ENCODE measurements around the gene TATDN2. TPM values are rescaled to one million over a fixed set of nuclear protein-coding genes. Genes with fewer than 3 reads are reported as not detected.
A peak's percentile ranks its signal among the peaks of the same experiment; 100 is the strongest.

The TATDN2 gene
- total and polyA plus RNA-seq, 5 donors from 2014 or later = 10.2 to 86.5 (median 13.2) TPM

DNA sequence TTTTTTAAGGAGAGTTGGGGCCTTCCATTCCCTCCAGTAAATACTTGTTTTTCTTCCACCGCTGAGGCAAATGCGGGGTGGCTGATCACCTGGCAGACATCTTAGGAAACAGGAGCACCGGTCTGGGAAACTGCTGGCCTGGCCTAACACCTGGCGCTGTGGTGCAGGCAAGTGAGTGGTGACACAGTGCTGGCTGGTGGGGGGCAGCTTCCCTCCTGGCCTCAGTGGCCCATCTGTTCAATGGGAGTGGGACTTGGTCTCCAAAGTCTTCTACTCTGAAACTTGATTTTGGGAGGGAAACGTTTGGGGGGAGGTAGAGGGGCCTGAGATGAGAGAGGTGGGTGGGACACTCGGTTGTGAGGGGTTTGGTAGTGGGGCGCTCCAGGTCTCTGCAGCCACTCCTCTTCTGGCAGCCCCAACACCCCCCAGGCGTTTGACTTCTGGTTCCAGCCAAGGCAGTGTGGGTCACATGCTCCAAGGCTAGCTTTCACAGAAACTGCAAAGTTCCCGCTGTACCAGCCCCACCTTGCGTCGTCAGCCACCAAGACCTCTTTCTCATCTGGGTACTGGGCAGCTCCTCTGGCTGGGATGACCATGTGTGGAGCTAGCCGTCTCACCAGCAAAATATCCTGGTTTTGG is 39.8 kb downstream of the TATDN2 start:
- peaks cover 3% of the 10 kb centered on the region for H3K36me3 Mint-ChIP-seq
- ATAC-seq (ENCODE audit: low read depth in 2 of 2) = no peak
- H3K4me3 ChIP-seq (ENCODE audit: low read depth, low read length) = no peak overlapping the region
- H3K4me1 ChIP-seq (ENCODE audit: control insufficient read depth, insufficient read depth, low read length, poor library complexity, severe bottlenecking) = peaks cover 18% of the 10 kb centered on the region
- no peaks in the 10 kb centered on the region for H3K9me3 ChIP-seq (ENCODE audit: control insufficient read depth in 2 of 2, low read length in 2 of 2)
- peaks cover 12 to 36% (median 23%) of the 10 kb centered on the region in 4 donors for H3K4me1 Mint-ChIP-seq
- no peaks in the 10 kb centered on the region for H3K27me3 ChIP-seq (ENCODE audit: control insufficient read depth, insufficient read depth, low read length)
- H3K4me3 Mint-ChIP-seq = no peak overlapping the region
- no peaks in the 10 kb centered on the region for H3K27me3 Mint-ChIP-seq
- no peak for DNase-seq
- peaks cover 32% of the 10 kb centered on the region for H3K36me3 ChIP-seq (ENCODE audit: control insufficient read depth, insufficient read depth, low read length)
- H3K9me3 Mint-ChIP-seq = no peaks in the 10 kb centered on the region
- H3K27ac ChIP-seq (ENCODE audit: insufficient read depth, low read length, poor library complexity, severe bottlenecking) = no peak overlapping the region
- peak overlapping the region in 2 of 3 donors; percentile 36 to 52 for H3K27ac Mint-ChIP-seq

DNA sequence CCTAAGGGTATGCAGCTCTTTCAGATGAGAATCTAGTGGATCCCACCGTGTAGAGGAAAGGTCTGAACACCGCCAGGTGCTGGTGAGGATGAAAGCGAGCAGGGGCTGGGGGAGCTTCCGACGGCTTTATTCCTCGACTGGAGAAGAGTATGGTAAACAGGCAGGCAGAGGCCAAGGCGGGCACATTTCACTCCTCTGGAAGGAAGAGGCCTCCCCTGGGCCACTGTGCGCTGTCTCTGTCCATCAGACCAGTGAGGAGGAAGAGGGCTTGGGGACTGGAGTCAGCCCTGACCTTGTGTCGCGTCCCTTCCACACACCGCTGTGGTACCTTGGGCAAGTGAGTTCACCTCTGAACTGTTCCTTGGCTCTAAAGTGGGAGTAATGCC is 40.3 kb downstream of the TATDN2 start:
- Histone ChIP-seq H3K4me3 (ENCODE audit: low read depth, low read length) (no peak overlapping the region), H3K36me3 (ENCODE audit: control insufficient read depth, insufficient read depth, low read length) (peaks cover 27% of the 10 kb centered on the region), H3K27me3 (ENCODE audit: control insufficient read depth, insufficient read depth, low read length) (no peaks in the 10 kb centered on the region), H3K4me1 (ENCODE audit: control insufficient read depth, insufficient read depth, low read length, poor library complexity, severe bottlenecking) (peaks cover 17% of the 10 kb centered on the region), H3K27ac (ENCODE audit: insufficient read depth, low read length, poor library complexity, severe bottlenecking) (no peak overlapping the region), H3K9me3 (ENCODE audit: control insufficient read depth in 2 of 2, low read length in 2 of 2) (no peaks in the 10 kb centered on the region)
- no peaks in the 10 kb centered on the region for H3K27me3 Mint-ChIP-seq
- DNase-seq (no peak), ATAC-seq (ENCODE audit: low read depth in 2 of 2) (no peak)
- peaks cover 3% of the 10 kb centered on the region for H3K36me3 Mint-ChIP-seq
- no peak overlapping the region for H3K4me3 Mint-ChIP-seq
- no peaks in the 10 kb centered on the region for H3K9me3 Mint-ChIP-seq
- H3K4me1 Mint-ChIP-seq = peaks cover 12 to 35% (median 20%) of the 10 kb centered on the region in 4 donors
- no peak overlapping the region for H3K27ac Mint-ChIP-seq

DNA sequence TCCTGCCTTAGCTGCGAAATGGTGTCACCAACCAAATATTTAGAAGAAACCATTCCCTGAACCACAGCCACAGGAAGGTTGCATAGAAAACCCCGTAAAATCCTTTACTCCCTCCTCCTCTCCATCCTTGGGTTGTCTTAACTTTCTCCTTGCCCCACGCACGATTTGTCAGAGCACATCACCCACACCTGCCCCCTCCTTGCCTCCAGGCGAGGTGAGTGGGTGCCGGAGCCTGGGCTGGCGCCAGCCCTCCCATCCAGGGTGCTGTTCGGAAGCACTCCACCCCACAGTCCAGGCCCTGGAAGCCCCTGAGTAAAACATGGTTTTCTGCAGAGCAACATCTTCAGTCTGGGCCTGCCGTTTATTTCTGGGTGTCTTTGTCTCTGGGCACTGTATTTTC is 40.8 kb downstream of the TATDN2 start:
- Mint-ChIP-seq H3K4me1 (peaks cover 12 to 30% (median 17%) of the 10 kb centered on the region in 4 donors), H3K27me3 (no peaks in the 10 kb centered on the region), H3K27ac (no peak overlapping the region), H3K9me3 (no peaks in the 10 kb centered on the region), H3K4me3 (no peak overlapping the region), H3K36me3 (peaks cover 3% of the 10 kb centered on the region)
- ATAC-seq (ENCODE audit: low read depth in 2 of 2) (no peak), DNase-seq (no peak)
- Histone ChIP-seq H3K4me3 (ENCODE audit: low read depth, low read length) (no peak overlapping the region), H3K36me3 (ENCODE audit: control insufficient read depth, insufficient read depth, low read length) (peaks cover 25% of the 10 kb centered on the region), H3K27me3 (ENCODE audit: control insufficient read depth, insufficient read depth, low read length) (no peaks in the 10 kb centered on the region), H3K27ac (ENCODE audit: insufficient read depth, low read length, poor library complexity, severe bottlenecking) (no peak overlapping the region), H3K9me3 (ENCODE audit: control insufficient read depth in 2 of 2, low read length in 2 of 2) (no peaks in the 10 kb centered on the region), H3K4me1 (ENCODE audit: control insufficient read depth, insufficient read depth, low read length, poor library complexity, severe bottlenecking) (peaks cover 12% of the 10 kb centered on the region)

DNA sequence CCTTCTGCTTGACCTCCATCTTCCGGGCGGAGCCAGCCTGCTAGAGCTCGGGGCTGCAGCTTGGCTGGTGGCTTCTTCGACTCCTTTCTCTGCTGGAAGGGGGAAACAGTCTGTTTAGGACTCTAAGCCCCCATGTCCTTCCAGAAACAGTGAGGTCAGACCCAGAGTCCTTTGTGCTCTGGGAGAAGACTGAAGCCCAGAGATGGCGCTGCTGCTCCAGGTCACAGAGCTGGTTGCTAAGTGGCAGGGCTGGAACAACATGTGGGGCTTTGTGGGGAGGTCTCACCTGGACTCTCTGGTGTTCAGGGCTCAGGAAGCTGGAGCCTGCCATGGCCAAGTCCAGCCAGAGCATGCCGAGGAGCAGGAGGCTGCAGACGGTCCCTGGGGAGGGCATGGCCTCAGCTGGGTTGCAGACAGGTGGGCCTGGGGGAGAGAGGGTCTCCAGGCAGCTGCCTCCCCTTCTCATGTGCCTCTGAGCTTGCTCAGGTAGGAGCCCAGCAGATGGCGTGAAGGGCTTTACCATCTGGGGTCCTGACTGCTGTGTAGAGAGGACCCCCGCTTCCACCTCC is 41.6 kb downstream of the TATDN2 start:
- Histone ChIP-seq H3K27ac (ENCODE audit: insufficient read depth, low read length, poor library complexity, severe bottlenecking) (no peak overlapping the region), H3K4me3 (ENCODE audit: low read depth, low read length) (no peak overlapping the region), H3K9me3 (ENCODE audit: control insufficient read depth in 2 of 2, low read length in 2 of 2) (no peaks in the 10 kb centered on the region), H3K36me3 (ENCODE audit: control insufficient read depth, insufficient read depth, low read length) (peaks cover 25% of the 10 kb centered on the region), H3K4me1 (ENCODE audit: control insufficient read depth, insufficient read depth, low read length, poor library complexity, severe bottlenecking) (peaks cover 4% of the 10 kb centered on the region), H3K27me3 (ENCODE audit: control insufficient read depth, insufficient read depth, low read length) (no peaks in the 10 kb centered on the region)
- H3K27me3 Mint-ChIP-seq = no peaks in the 10 kb centered on the region
- H3K9me3 Mint-ChIP-seq = no peaks in the 10 kb centered on the region
- DNase-seq (no peak), ATAC-seq (ENCODE audit: low read depth in 2 of 2) (no peak)
- no peak overlapping the region for H3K4me3 Mint-ChIP-seq
- peaks cover 3% of the 10 kb centered on the region for H3K36me3 Mint-ChIP-seq
- no peak overlapping the region for H3K27ac Mint-ChIP-seq
- peaks cover 7 to 25% (median 14%) of the 10 kb centered on the region in 4 donors for H3K4me1 Mint-ChIP-seq

DNA sequence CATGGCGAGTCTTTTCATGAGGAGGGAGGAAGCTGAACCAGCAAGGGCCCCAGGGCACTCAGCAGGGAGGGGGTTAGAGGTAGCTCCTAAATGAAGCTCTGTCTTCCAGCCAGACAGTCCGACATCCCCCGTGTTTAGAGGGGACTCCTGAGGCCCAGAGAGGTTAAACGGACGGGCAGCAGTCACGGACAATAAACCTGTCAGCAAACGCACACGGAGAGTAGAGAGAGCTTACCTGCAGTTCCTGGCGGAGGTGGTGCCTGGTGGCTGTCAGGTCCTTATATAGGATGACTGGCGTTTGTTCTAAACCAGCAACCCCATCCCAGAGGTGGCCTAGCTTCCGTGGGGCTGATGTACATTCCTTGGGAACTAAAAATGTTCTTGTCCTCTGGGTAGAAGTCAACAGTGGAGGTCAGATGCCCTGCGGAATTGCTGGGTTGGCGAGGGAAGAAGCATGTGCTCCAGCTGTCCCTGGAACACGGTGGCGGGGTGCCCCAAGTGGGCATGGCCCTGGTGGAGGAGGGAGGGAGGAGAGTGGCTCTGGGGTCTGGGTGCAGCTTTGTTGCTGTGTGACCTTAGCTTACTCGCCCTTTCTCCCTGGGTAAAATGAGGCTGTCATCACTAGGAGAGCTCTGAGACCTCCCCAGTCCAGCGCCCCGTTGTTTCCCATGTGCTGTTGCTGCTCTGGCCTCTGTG is 42.4 kb downstream of the TATDN2 start:
- H3K9me3 Mint-ChIP-seq = no peaks in the 10 kb centered on the region

GRCh38 chr3:10291641-10292040 is 43.4 kb downstream of the TATDN2 start:
- Mint-ChIP-seq H3K4me1 (peaks cover 7 to 17% (median 13%) of the 10 kb centered on the region in 4 donors), H3K4me3 (no peak overlapping the region), H3K27ac (peak overlapping the region in 2 of 3 donors; percentile 59 to 71), H3K27me3 (no peaks in the 10 kb centered on the region), H3K9me3 (no peaks in the 10 kb centered on the region), H3K36me3 (peaks cover 5% of the 10 kb centered on the region)
- Histone ChIP-seq H3K9me3 (ENCODE audit: control insufficient read depth in 2 of 2, low read length in 2 of 2) (no peaks in the 10 kb centered on the region), H3K27ac (ENCODE audit: insufficient read depth, low read length, poor library complexity, severe bottlenecking) (no peak overlapping the region), H3K4me1 (ENCODE audit: control insufficient read depth, insufficient read depth, low read length, poor library complexity, severe bottlenecking) (no peaks in the 10 kb centered on the region), H3K4me3 (ENCODE audit: low read depth, low read length) (no peak overlapping the region), H3K27me3 (ENCODE audit: control insufficient read depth, insufficient read depth, low read length) (no peaks in the 10 kb centered on the region), H3K36me3 (ENCODE audit: control insufficient read depth, insufficient read depth, low read length) (peaks cover 25% of the 10 kb centered on the region)
- ATAC-seq (ENCODE audit: low read depth in 2 of 2) = no peak
- DNase-seq = no peak

More for the DNA sequence above, 42.4 kb downstream of the TATDN2 start:
- no peaks in the 10 kb centered on the region for H3K4me1 ChIP-seq (ENCODE audit: control insufficient read depth, insufficient read depth, low read length, poor library complexity, severe bottlenecking)
- peaks cover 7 to 18% (median 14%) of the 10 kb centered on the region in 4 donors for H3K4me1 Mint-ChIP-seq
- no peaks in the 10 kb centered on the region for H3K9me3 ChIP-seq (ENCODE audit: control insufficient read depth in 2 of 2, low read length in 2 of 2)
- H3K27me3 ChIP-seq (ENCODE audit: control insufficient read depth, insufficient read depth, low read length) = no peaks in the 10 kb centered on the region
- ATAC-seq (ENCODE audit: low read depth in 2 of 2) (no peak), DNase-seq (no peak)
- H3K36me3 ChIP-seq (ENCODE audit: control insufficient read depth, insufficient read depth, low read length) = peaks cover 25% of the 10 kb centered on the region
- H3K36me3 Mint-ChIP-seq = peaks cover 3% of the 10 kb centered on the region
- no peak overlapping the region for H3K4me3 Mint-ChIP-seq
- peak overlapping the region in 1 of 3 donors; percentile 43 for H3K27ac Mint-ChIP-seq
- H3K27me3 Mint-ChIP-seq = no peaks in the 10 kb centered on the region
- no peak overlapping the region for H3K27ac ChIP-seq (ENCODE audit: insufficient read depth, low read length, poor library complexity, severe bottlenecking)
- H3K4me3 ChIP-seq (ENCODE audit: low read depth, low read length) = no peak overlapping the region

- Histone ChIP-seq H3K4me3 (ENCODE audit: low read depth, low read length) (no peak within 1 kb of the TSS), H3K9me3 (ENCODE audit: control insufficient read depth in 2 of 2, low read length in 2 of 2) (no peaks in the 10 kb centered on the region), H3K4me1 (ENCODE audit: control insufficient read depth, insufficient read depth, low read length, poor library complexity, severe bottlenecking) (no peaks in the 10 kb centered on the region), H3K27ac (ENCODE audit: insufficient read depth, low read length, poor library complexity, severe bottlenecking) (no peak within 1 kb of the TSS), H3K27me3 (ENCODE audit: control insufficient read depth, insufficient read depth, low read length) (no peaks in the 10 kb centered on the region), H3K36me3 (ENCODE audit: control insufficient read depth, insufficient read depth, low read length) (peaks cover 20% of the 10 kb centered on the region)
- H3K9me3 Mint-ChIP-seq = no peaks in the 10 kb centered on the region
- H3K27me3 Mint-ChIP-seq = no peaks in the 10 kb centered on the region
- peaks cover 0 to 12% (median 10%) of the 10 kb centered on the region in 4 donors for H3K4me1 Mint-ChIP-seq
- peaks cover 11% of the 10 kb centered on the region for H3K36me3 Mint-ChIP-seq
- DNase-seq (no peak), ATAC-seq (ENCODE audit: low read depth in 2 of 2) (peak; percentile 17 to 49)
- H3K27ac Mint-ChIP-seq = peak within 1 kb of the TSS; percentile 59 to 71 (median 64)
- no peak within 1 kb of the TSS for H3K4me3 Mint-ChIP-seq
Observed at GRCh38 chr3:10292505-10293419, 44.5 kb downstream of the TATDN2 start, which contains the start of gene GHRL. TSS of gene GHRL (minus strand) at chr3:10292947. CDS start at chr3:10290180, 2,767 bp downstream.
